Caco-2 (cell line): ENCODE measurements around the gene FAM204A. TPM values are rescaled to one million over a fixed set of nuclear protein-coding genes. Genes with fewer than 3 reads are reported as not detected.

ENCODE experiments used
- BruUV-seq: library from RNA; stranded (reverse); fragments of 400-500 nt; replicated peaks from 2 replicates; lab custom pipeline; 2021; lab: Mats Ljungman, UMichigan
- CTCF ChIA-PET: fragments of 300-600 bp; sonication (Branson Sonifier 250); formaldehyde crosslinking; loops from one replicate; lab custom pipeline; 2022; ENCODE audit warnings: antibody characterized with exemption; lab: Charles Lee
- POLR2A ChIA-PET: fragments of 300-600 bp; sonication (Branson Sonifier 250); formaldehyde crosslinking; loops from one replicate; lab custom pipeline; 2022; ENCODE audit warnings: antibody characterized with exemption; lab: Charles Lee
- DNase-seq, 2 experiments: peaks; one replicate each; pipeline versions ENCODE4 v3.0.0 to v3.0.0-alpha.2; 2020 to 2022
- H3K27me3 ChIP-seq: replicated peaks from 2 replicates; pipeline ENCODE4 v1.6.0; 2011; ENCODE audit warnings: low read length; ENCODE audit not compliant: control insufficient read depth, insufficient read depth
- H3K36me3 ChIP-seq: 2 replicates; pipeline ENCODE4 v1.5.1; 2011; ENCODE audit warnings: low read length; ENCODE audit not compliant: control insufficient read depth, insufficient read depth
- H3K4me1 ChIP-seq: fragments of 250-450 bp; sonication (Bioruptor Pico); 2 replicates; pipeline ENCODE4 v1.5.1; 2020; ENCODE audit warnings: mild to moderate bottlenecking
- H3K4me3 ChIP-seq: 2 replicates; pipeline ENCODE4 v1.5.1; 2011; ENCODE audit warnings: low read depth, mild to moderate bottlenecking, control low read depth, low read length
- H3K9me3 ChIP-seq: fragments of 250-450 bp; sonication (Bioruptor Pico); 2 replicates; pipeline ENCODE4 v1.5.1; 2020; ENCODE audit warnings: mild to moderate bottlenecking, moderate library complexity
- H3K27ac Mint-ChIP-seq: one replicate; pipeline ENCODE4 v1.8.0; 2022; ENCODE audit warnings: mixed read lengths; ENCODE audit not compliant: unreplicated experiment
- H3K27me3 Mint-ChIP-seq: one replicate; pipeline ENCODE4 v1.8.0; 2022; ENCODE audit warnings: mixed read lengths; ENCODE audit not compliant: insufficient read depth, unreplicated experiment
- H3K36me3 Mint-ChIP-seq: one replicate; pipeline ENCODE4 v1.8.0; 2022; ENCODE audit warnings: mild to moderate bottlenecking, mixed read lengths; ENCODE audit not compliant: insufficient read depth, unreplicated experiment
- H3K4me1 Mint-ChIP-seq: one replicate; pipeline ENCODE4 v1.8.0; 2022; ENCODE audit warnings: low read depth, mixed read lengths; ENCODE audit not compliant: unreplicated experiment
- H3K4me3 Mint-ChIP-seq: one replicate; pipeline ENCODE4 v1.8.0; 2022; ENCODE audit warnings: mild to moderate bottlenecking, moderate library complexity, mixed read lengths; ENCODE audit not compliant: unreplicated experiment
- H3K9me3 Mint-ChIP-seq: one replicate; pipeline ENCODE4 v1.8.0; 2022; ENCODE audit warnings: mixed read lengths; ENCODE audit not compliant: unreplicated experiment
- intact Hi-C: fragments of 100-400 bp; cut with micrococcal nuclease; formaldehyde crosslinking; loops from one replicate; pipeline ENCODE4 v1.10.0; 2022; ENCODE audit not compliant: unreplicated experiment
- total RNA-seq: library from RNA; stranded (reverse); gene quantifications from 2 replicates; pipeline ENCODE4 v1.2.3, GENCODE V29; 2022
- TF ChIP-seq, protein P1 (sequence below), 2 experiments: fragments of 200-600 bp in 1 of 2; IDR thresholded peaks; 1 replicate in 1 of 2; 2 replicates in 1 of 2; pipeline versions ENCODE4 v1.5.1 to v1.8.0; 2011 to 2022; ENCODE audit warnings: antibody characterized with exemption in 1 of 2, control low read depth in 1 of 2, inconsistent platforms in 1 of 2, low read depth in 1 of 2, low read length in 1 of 2, mild to moderate bottlenecking in 1 of 2, moderate library complexity in 1 of 2; ENCODE audit not compliant: insufficient read depth in 1 of 2, severe bottlenecking in 1 of 2, unreplicated experiment in 1 of 2

The FAM204A gene
- total RNA-seq, 1 experiment from 2014 or later = 68.7 TPM

DNA sequence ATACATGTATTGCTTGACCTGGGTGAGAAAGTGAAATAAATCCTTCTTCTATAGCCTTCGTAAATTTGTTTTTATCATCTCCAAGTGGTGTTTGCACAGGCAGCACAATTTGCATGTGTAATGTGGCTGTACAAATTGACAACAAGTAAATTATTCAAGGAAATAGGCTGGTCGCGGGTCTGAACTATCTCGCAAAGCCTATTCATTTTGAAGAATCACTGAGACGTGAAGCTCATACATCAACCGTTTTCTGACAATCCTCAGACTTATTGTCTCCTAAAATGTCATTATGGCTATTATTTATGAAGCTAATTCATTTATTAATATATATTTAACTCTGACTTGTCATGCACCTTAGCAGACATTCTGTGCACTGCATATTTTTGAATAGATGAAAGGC, 16.2 kb upstream of the FAM204A start:
- Mint-ChIP-seq H3K9me3 (no peaks in the 10 kb centered on the region), H3K36me3 (no peaks in the 10 kb centered on the region), H3K27me3 (peaks cover 3% of the 10 kb centered on the region), H3K27ac (no peak overlapping the region), H3K4me1 (no peaks in the 10 kb centered on the region), H3K4me3 (no peak overlapping the region)
- H3K9me3 ChIP-seq = no peaks in the 10 kb centered on the region
- TF ChIP-seq, protein P1, sequence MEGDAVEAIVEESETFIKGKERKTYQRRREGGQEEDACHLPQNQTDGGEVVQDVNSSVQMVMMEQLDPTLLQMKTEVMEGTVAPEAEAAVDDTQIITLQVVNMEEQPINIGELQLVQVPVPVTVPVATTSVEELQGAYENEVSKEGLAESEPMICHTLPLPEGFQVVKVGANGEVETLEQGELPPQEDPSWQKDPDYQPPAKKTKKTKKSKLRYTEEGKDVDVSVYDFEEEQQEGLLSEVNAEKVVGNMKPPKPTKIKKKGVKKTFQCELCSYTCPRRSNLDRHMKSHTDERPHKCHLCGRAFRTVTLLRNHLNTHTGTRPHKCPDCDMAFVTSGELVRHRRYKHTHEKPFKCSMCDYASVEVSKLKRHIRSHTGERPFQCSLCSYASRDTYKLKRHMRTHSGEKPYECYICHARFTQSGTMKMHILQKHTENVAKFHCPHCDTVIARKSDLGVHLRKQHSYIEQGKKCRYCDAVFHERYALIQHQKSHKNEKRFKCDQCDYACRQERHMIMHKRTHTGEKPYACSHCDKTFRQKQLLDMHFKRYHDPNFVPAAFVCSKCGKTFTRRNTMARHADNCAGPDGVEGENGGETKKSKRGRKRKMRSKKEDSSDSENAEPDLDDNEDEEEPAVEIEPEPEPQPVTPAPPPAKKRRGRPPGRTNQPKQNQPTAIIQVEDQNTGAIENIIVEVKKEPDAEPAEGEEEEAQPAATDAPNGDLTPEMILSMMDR (IDR thresholded peaks at IDR 0.05; ENCODE audit: insufficient read depth in 1 of 2, low read depth in 1 of 2, low read length in 1 of 2, severe bottlenecking in 1 of 2, unreplicated experiment in 1 of 2) = no peak
- ChIA-PET CTCF (no interaction called here), POLR2A (no interaction called here)
- intact Hi-C loops = no loop called here
- no peaks in the 10 kb centered on the region for H3K4me1 ChIP-seq
- no TSS peak for BruUV-seq
- H3K4me3 ChIP-seq = no peak overlapping the region
- no peak for DNase-seq
- no peaks in the 10 kb centered on the region; the same call in 1 of the 2 replicates for H3K27me3 ChIP-seq
- no peaks in the 10 kb centered on the region for H3K36me3 ChIP-seq

DNA sequence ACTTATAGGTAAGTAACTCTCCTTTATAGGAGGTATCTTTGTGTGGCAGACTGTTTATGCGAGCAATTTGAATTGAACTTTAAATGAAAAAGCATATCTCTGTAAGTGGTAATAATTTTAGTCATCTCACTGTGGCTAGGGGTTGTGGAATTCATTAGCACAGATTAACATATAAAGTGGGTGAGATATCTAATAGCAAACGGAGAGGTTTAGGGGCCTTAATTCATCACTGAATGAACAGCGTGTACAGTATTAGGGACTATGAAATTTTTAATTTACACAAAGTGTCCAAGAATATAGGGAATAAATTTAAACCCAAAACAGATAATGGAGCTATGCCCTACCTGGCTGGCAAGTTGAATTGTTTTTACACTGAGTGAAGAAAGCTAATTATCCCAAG, 15.7 kb upstream of the FAM204A start:
- H3K4me3 ChIP-seq = no peak overlapping the region
- no peaks in the 10 kb centered on the region for H3K36me3 ChIP-seq
- no peaks in the 10 kb centered on the region for H3K4me1 Mint-ChIP-seq
- H3K27me3 ChIP-seq = no peaks in the 10 kb centered on the region; the same call in 1 of the 2 replicates
- H3K9me3 ChIP-seq = no peaks in the 10 kb centered on the region
- no peaks in the 10 kb centered on the region for H3K4me1 ChIP-seq
- no peaks in the 10 kb centered on the region for H3K36me3 Mint-ChIP-seq
- DNase-seq = no peak
- BruUV-seq = no TSS peak
- H3K9me3 Mint-ChIP-seq = no peaks in the 10 kb centered on the region
- CTCF ChIA-PET = no interaction called here
- TF ChIP-seq, protein P1 (IDR thresholded peaks at IDR 0.05; ENCODE audit: insufficient read depth in 1 of 2, low read depth in 1 of 2, low read length in 1 of 2, severe bottlenecking in 1 of 2, unreplicated experiment in 1 of 2) = no peak
- H3K4me3 Mint-ChIP-seq = no peak overlapping the region
- intact Hi-C loops = no loop called here
- no peak overlapping the region for H3K27ac Mint-ChIP-seq
- H3K27me3 Mint-ChIP-seq = peaks cover 3% of the 10 kb centered on the region
- POLR2A ChIA-PET = no interaction called here

DNA sequence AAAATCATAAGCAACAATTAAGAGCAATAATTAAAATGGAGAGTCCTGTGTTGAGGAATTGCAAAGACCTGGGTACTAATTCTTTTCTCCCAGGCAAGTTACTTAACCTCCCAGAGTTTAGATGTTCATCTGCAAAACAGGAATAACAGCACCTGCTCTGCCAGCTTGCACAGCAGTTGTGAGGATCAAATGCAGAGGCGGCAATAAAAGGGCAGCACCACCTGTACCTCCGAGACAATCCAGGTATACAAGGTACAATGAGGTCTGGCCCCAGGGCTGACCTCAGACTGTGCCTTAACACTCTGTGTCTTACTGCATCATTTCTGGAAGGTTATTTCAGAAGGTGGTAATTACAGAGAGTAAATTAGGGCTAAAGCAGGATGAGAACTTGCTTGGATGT, 14.5 kb upstream of the FAM204A start:
- intact Hi-C loops = no loop called here
- POLR2A ChIA-PET = no interaction called here
- no peaks in the 10 kb centered on the region for H3K4me1 ChIP-seq
- no peaks in the 10 kb centered on the region; the same call in 1 of the 2 replicates for H3K27me3 ChIP-seq
- DNase-seq = no peak
- TF ChIP-seq, protein P1 (IDR thresholded peaks at IDR 0.05; ENCODE audit: insufficient read depth in 1 of 2, low read depth in 1 of 2, low read length in 1 of 2, severe bottlenecking in 1 of 2, unreplicated experiment in 1 of 2) = no peak
- H3K36me3 ChIP-seq = no peaks in the 10 kb centered on the region
- Mint-ChIP-seq H3K4me1 (no peaks in the 10 kb centered on the region), H3K27ac (no peak overlapping the region), H3K4me3 (no peak overlapping the region), H3K9me3 (no peaks in the 10 kb centered on the region), H3K36me3 (no peaks in the 10 kb centered on the region), H3K27me3 (peaks cover 3% of the 10 kb centered on the region)
- CTCF ChIA-PET = no interaction called here
- H3K9me3 ChIP-seq = no peaks in the 10 kb centered on the region
- no TSS peak for BruUV-seq
- H3K4me3 ChIP-seq = no peak overlapping the region
